Stimulated activated naive CD8-positive, alpha-beta T cell treated with anti-CD3 and anti-CD28 coated beads, Interleukin-15, amount 100 ng/mL, for 72 hours (primary cell): ENCODE data around the gene STEAP1B.
A peak's percentile ranks its signal among the peaks of the same experiment; 100 is the strongest.
"Not testable (repeated sequence)": the region's sequence is repeated elsewhere in the genome, so short reads cannot be mapped to it uniquely, and the experiment has no call there.

Source experiments
- ATAC-seq: fragments of 150-1000 bp; cut with Tn5 transposase; 2 replicates; pipeline ENCODE4 v1.10.0; 2021; ENCODE audit warnings: mild to moderate bottlenecking, moderate library complexity
- DNase-seq, 2 donors: peaks; one replicate each; pipeline ENCODE4 v3.0.0; 2021 to 2022
- H3K27ac Mint-ChIP-seq, 2 donors: one replicate each; pipeline ENCODE4 v1.8.0; 2022; ENCODE audit warnings: mild to moderate bottlenecking in 2 of 2, mixed read lengths in 2 of 2, moderate library complexity in 2 of 2
- H3K27me3 Mint-ChIP-seq: one replicate; pipeline ENCODE4 v1.8.0; 2022; ENCODE audit warnings: mixed read lengths
- H3K4me1 Mint-ChIP-seq: one replicate; pipeline ENCODE4 v1.8.0; 2022; ENCODE audit warnings: mild to moderate bottlenecking, mixed read lengths
- H3K4me3 Mint-ChIP-seq, 2 donors: one replicate each; pipeline ENCODE4 v1.8.0; 2022; ENCODE audit warnings: mild to moderate bottlenecking in 2 of 2, mixed read lengths in 2 of 2, moderate library complexity in 1 of 2
- H3K9me3 Mint-ChIP-seq, 2 donors: one replicate each; pipeline ENCODE4 v1.8.0; 2022; ENCODE audit warnings: mixed read lengths in 2 of 2

Gene STEAP1B

GRCh38 chr7:22507320-22507719, 7.3 kb upstream of the STEAP1B start:
- not testable (repeated sequence) for H3K4me1 Mint-ChIP-seq, H3K9me3 Mint-ChIP-seq, H3K27ac Mint-ChIP-seq, ATAC-seq, H3K4me3 Mint-ChIP-seq, DNase-seq
- peaks cover 16% of the 10 kb centered on the region for H3K27me3 Mint-ChIP-seq

DNA sequence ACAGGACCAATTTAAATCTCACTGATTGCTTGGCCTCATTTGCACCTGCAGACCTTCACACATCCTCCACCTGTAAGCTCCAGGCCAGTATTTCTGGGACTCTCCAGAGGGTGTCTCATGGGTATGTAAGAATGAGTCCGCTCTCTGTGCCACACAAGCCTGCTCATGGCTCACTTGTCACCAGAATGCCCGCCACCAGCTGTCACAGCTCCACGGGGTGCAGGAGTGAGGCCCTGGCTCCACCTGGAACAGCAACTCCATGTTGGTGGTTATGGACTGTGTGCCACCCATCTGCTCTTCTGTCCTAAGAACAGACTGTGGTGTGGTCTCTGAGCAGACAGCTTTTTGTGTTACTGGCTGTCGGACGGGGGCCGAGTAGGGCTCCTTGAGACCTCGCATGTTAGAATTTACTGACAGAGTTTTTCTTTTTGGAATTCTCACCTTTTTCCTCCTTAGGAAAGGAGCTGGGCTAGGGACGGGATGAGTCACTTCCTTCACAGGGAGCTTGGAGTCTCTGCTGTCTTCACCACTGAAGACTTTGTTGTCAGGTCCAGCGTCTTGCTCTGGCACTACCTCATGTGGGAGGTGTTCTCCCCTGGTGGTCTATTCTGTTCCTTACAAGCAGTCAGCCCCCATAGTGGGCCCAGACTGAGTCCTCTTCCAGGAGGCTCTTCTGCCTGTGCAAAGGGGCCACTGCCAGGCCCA, 6.5 kb upstream of the STEAP1B start:
- H3K4me1 Mint-ChIP-seq, H3K9me3 Mint-ChIP-seq, DNase-seq, H3K4me3 Mint-ChIP-seq, H3K27ac Mint-ChIP-seq: not testable (repeated sequence)
- H3K27me3 Mint-ChIP-seq: peaks cover 16% of the 10 kb centered on the region
- ATAC-seq: peak; percentile 52

DNA sequence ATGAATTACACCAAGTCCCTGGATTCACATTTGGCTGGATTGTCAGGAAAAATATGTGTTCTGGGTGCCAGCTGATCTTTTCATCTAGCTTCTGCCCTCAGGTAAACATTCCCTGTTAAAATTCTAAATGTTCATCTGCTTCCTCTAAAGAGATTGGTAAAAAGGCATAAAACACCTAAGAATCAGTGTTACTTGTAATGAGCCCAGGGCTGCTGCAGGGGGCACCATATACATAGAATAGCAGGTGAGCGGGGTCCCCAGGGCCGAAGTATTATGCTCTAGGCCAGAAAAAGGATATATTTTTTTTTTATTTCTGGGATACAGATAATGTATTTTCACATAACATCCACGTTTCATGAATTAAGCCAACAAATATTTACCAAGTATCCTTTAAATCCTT, 4.5 kb upstream of the STEAP1B start:
- H3K27me3 Mint-ChIP-seq: peaks cover 24% of the 10 kb centered on the region
- not testable (repeated sequence) for H3K9me3 Mint-ChIP-seq, DNase-seq, H3K27ac Mint-ChIP-seq, H3K4me3 Mint-ChIP-seq, H3K4me1 Mint-ChIP-seq, ATAC-seq

DNA sequence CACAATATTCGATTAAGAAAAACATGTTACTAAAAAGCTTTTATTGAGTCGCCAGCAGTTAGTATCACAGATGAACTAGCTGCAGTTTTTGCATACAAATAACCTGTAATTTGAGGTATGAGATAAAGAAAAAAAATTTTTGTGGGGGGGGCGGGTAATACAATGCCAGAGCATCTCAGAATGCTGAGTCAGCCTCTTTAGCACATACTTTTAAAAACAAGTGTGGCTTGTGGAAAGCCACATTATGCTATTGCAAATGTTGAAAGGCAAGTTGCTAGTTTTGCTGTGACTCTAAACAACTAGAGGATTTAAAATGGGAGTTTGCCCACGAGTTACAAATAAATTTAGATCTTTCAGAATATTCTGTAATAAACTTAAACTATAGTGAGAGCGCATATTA, 2.1 kb upstream of the STEAP1B start:
- ATAC-seq: not testable (repeated sequence)

DNA sequence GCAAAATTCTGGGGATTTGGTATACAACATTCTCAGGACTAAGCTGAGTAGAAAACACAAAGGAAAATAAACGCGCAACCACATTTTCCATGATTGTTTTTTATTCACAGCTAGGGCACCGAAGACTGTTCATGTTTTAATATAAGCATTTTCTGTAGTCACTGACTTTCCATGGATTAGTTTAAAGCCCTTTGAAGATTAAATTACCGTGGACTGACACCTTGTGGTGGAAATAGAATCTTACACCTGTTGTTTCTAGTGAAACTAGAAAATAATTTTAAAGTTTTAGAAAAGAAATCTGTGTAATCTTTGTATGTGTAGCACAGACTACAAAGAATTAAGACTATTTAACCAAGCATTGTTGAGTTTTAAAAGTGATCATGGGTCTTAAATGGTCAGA, 1.3 kb upstream of the STEAP1B start:
- not testable (repeated sequence) for H3K4me1 Mint-ChIP-seq, H3K9me3 Mint-ChIP-seq, DNase-seq, ATAC-seq, H3K27ac Mint-ChIP-seq, H3K4me3 Mint-ChIP-seq
- H3K27me3 Mint-ChIP-seq: peaks cover 35% of the 10 kb centered on the region

More for the DNA sequence above, 2.1 kb upstream of the STEAP1B start:
- H3K9me3 Mint-ChIP-seq, DNase-seq, H3K4me3 Mint-ChIP-seq, H3K4me1 Mint-ChIP-seq, H3K27ac Mint-ChIP-seq: not testable (repeated sequence)
- H3K27me3 Mint-ChIP-seq: peaks cover 32% of the 10 kb centered on the region

DNA sequence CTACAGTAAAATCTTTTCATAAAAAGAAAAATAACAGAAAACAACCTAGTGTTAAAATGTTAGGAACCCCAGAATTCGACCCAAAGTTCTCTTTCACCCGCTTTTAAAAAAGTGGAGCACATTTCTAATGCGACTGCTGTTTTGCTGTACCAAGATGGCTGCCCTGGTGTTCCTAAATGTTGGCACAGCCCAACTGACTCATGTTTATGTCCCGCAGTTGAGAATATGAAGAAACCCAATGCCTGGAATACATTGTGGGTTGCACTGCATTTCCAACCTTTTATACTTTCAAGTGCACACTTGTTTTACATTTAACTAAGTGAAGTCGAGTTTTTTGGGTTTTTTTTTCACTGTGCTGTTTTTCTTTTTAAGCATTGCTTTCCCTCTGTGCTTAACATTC, 944 bp downstream of the STEAP1B start:
- Mint-ChIP-seq H3K4me1 (peaks cover 7% of the 10 kb centered on the region), H3K9me3 (no peaks in the 10 kb centered on the region), H3K27ac (no peak overlapping the region), H3K4me3 (no peak overlapping the region), H3K27me3 (peaks cover 35% of the 10 kb centered on the region)
- ATAC-seq: no peak
- no peak for DNase-seq

DNA sequence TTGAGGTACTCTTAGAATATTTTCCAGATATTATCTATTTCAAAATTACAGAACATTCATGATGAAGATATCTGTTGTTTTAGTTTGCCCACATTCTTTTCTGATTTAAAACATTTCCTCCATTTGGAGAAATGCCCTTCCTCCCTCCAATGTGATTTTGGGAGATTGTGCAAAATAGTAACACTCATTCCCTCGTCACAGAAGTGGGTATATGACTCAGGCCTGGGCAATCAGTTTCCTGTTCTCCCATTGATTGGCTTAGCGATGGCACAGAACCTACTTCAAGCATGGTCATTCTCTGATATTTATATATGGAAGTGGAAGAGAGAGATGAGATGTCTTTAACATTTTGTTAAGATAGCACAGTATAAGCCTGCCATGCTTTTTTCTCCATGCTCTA, 3.1 kb downstream of the STEAP1B start:
- not testable (repeated sequence) for H3K4me3 Mint-ChIP-seq, DNase-seq, H3K9me3 Mint-ChIP-seq, H3K4me1 Mint-ChIP-seq, H3K27ac Mint-ChIP-seq, ATAC-seq
- peaks cover 35% of the 10 kb centered on the region for H3K27me3 Mint-ChIP-seq

DNA sequence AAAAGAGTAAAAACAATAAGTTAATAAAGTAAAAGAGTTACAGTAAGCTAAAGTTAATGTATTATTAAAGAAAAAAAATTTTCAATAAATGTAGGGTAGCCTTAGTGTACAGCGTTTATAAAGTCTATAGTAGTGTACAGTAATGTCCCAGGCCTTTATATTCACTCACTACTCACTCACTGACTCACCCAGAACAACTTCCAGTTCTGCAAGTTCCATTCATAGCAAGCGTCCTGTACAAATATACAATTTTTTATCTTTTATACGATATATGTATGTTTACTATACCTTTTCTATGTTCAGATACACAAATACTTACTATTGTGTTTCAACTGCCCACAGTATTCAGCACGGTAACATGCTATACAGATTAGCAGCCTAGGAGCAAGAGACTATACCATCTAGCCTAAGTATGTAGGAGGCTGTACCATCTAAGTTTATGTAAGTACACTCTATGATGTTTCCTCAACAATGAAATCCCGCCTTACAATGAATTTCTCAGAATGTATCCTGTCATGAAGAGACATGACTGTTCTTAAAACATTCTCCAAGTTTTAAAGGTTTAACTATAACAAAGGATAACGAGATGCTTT, 3.6 kb downstream of the STEAP1B start:
- H3K4me1 Mint-ChIP-seq, DNase-seq, H3K9me3 Mint-ChIP-seq, H3K4me3 Mint-ChIP-seq, H3K27ac Mint-ChIP-seq, ATAC-seq: not testable (repeated sequence)
- H3K27me3 Mint-ChIP-seq: peaks cover 35% of the 10 kb centered on the region

DNA sequence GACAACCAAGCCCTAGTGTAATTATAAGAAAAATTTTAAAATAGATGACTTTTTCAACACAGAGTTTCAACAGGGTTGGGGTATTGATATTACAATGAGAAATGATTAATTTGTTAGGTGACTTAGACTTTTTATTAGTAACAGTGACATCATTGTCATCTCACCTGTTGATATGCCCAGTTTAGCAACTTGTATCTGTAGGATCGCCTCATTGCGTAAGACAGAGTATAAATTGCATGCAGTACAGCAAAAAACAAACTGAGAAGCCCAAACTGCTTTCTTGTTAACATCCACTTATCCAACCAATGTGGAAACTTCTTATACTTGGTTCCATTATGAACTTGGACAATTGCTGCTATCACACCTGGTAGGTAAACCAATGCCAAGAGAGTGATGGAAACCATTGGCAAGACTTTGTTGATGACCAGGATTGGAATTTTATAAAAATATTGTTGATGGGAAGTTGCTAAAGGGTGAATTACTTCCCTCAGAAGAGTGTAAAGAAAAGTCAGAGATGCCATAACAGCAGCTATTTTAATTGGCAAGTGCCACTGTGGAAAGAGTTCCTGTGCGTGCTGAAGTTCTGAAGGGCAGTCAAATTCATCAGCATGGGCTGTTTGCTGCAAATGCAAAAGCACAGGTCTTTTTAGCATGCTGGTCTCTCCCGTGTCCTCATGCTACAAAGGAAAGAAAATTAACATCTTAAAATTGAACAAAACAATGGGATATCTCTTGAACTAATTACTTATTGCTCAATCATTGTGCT, 6.6 kb downstream of the STEAP1B start:
- H3K27me3 Mint-ChIP-seq: peaks cover 16% of the 10 kb centered on the region
- not testable (repeated sequence) for DNase-seq, H3K27ac Mint-ChIP-seq, H3K4me3 Mint-ChIP-seq, H3K4me1 Mint-ChIP-seq, ATAC-seq, H3K9me3 Mint-ChIP-seq

DNA sequence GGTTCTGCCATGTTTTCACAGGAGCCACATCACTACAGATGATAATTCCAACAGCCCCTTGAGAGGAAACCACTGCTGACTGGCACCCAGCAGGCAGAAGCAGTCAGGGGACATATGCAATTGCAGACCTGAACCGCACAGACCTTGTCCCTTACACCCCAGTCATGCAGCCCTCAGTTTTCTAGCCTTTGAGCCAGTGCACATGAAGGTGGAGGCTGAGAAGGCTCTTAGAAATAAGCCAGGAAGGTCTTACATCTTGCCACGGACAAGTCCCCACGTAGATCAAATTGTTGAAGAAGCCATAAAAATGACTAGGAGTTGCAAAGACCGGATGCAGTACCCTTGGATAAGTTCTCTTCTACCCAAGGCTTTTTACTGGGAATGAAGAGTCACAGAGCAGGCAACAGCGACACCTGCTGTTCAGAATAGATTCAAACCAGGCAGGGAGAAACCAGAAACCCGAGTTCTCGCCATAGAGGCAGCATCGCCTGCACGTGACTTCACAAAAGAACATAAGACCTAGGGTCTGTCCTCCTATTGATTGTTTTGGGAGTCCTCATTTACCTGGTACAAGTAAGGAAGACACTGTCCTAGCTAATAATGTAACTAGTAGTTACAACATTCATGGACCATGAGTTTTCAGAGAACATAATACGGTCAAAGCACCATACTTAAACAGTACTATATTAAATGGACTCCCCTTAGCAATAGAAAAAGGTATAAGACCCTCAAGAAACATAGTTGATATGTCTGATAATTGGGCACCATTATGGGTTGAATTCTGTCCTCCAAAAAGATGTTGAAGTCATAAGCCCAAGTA, 11.1 kb downstream of the STEAP1B start:
- peak; percentile 59 for ATAC-seq
- Mint-ChIP-seq H3K4me1 (no peaks in the 10 kb centered on the region), H3K4me3 (no peak overlapping the region), H3K9me3 (no peaks in the 10 kb centered on the region), H3K27ac (no peak overlapping the region), H3K27me3 (no peaks in the 10 kb centered on the region)
- peak; percentile 48 to 53 for DNase-seq

- no peaks in the 10 kb centered on the region for H3K4me1 Mint-ChIP-seq
- DNase-seq (no peak), ATAC-seq (peak; percentile 43)
- H3K9me3 Mint-ChIP-seq: no peaks in the 10 kb centered on the region
- no peaks in the 10 kb centered on the region for H3K27me3 Mint-ChIP-seq
- H3K27ac Mint-ChIP-seq: no peak overlapping the region
- H3K4me3 Mint-ChIP-seq: no peak overlapping the region
These were observed 11.9 kb downstream of the STEAP1B start for GRCh38 chr7:22487978-22488642.

GRCh38 chr7:22486597-22486996, 13.4 kb downstream of the STEAP1B start:
- H3K27me3 Mint-ChIP-seq: no peaks in the 10 kb centered on the region
- no peaks in the 10 kb centered on the region for H3K4me1 Mint-ChIP-seq
- no peak overlapping the region for H3K4me3 Mint-ChIP-seq
- no peak overlapping the region for H3K27ac Mint-ChIP-seq
- H3K9me3 Mint-ChIP-seq: no peaks in the 10 kb centered on the region
- DNase-seq (no peak), ATAC-seq (no peak)

DNA sequence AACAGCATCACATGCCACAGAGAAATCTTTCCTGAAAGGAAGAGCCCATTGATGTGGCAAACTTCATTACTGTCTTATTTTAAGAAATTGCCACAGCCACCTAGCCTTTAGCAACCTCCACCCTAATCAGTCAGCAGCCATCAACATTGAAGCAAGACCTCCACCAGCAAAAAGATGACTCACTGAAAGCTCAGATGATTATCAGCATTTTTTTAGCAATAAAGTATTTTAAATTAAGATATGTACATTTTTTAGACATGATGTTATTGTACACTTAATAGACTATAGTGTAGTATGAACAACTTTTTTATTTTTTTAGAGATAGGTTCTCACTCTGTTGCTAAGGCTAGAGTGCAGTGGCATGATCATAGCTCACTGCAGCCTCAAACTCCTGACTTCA, 14.8 kb downstream of the STEAP1B start:
- no peak for ATAC-seq
- H3K27me3 Mint-ChIP-seq: no peaks in the 10 kb centered on the region
- no peak for DNase-seq
- H3K4me1 Mint-ChIP-seq: no peaks in the 10 kb centered on the region
- H3K27ac Mint-ChIP-seq: no peak overlapping the region
- no peaks in the 10 kb centered on the region for H3K9me3 Mint-ChIP-seq
- H3K4me3 Mint-ChIP-seq: no peak overlapping the region

- Mint-ChIP-seq H3K4me3 (no peak overlapping the region), H3K9me3 (no peaks in the 10 kb centered on the region), H3K27ac (peak overlapping the region in 1 of 2 donors; percentile 19), H3K4me1 (no peaks in the 10 kb centered on the region), H3K27me3 (no peaks in the 10 kb centered on the region)
- DNase-seq: no peak
- ATAC-seq: peak; percentile 21
These were observed 17.5 kb downstream of the STEAP1B start for GRCh38 chr7:22482503-22482902.

- Mint-ChIP-seq H3K27ac (no peak overlapping the region), H3K4me3 (no peak overlapping the region), H3K9me3 (no peaks in the 10 kb centered on the region), H3K27me3 (no peaks in the 10 kb centered on the region), H3K4me1 (no peaks in the 10 kb centered on the region)
- peak; percentile 21 for ATAC-seq
- no peak for DNase-seq
These were observed 18.3 kb downstream of the STEAP1B start for GRCh38 chr7:22481726-22482125.
